Measurements from ENCODE around the gene PIN4. TPM values are rescaled to one million over a fixed set of nuclear protein-coding genes. Genes with fewer than 3 reads are reported as not detected.
"Not testable (repeated sequence)": the region's sequence is repeated elsewhere in the genome, so short reads cannot be mapped to it uniquely, and the experiment has no call there.

Gene PIN4
- total RNA-seq, 1 donor from 2014 or later, result 10.3 TPM

GRCh38 chrX:72203421-72203820, 21.9 kb downstream of the PIN4 start:
- Histone ChIP-seq H3K36me3 (ENCODE audit: control insufficient read depth, insufficient read depth, low read length) (no peaks in the 10 kb centered on the region), H3K4me3 (ENCODE audit: low read depth, low read length) (no peak overlapping the region), H3K27me3 (ENCODE audit: control insufficient read depth, insufficient read depth, low read length) (no peaks in the 10 kb centered on the region)
- TF ChIP-seq CTCF (IDR thresholded peaks at IDR 0.05; ENCODE audit: insufficient read depth, low read length, severe bottlenecking), result no peak
- DNase-seq (ENCODE audit: low read depth) (no peak), FAIRE-seq (peak; percentile 52)

- TF ChIP-seq CTCF (IDR thresholded peaks at IDR 0.05; ENCODE audit: insufficient read depth, low read length, severe bottlenecking), result no peak
- DNase-seq (ENCODE audit: low read depth), result no peak
- Histone ChIP-seq H3K27me3 (ENCODE audit: control insufficient read depth, insufficient read depth, low read length) (no peaks in the 10 kb centered on the region), H3K36me3 (ENCODE audit: control insufficient read depth, insufficient read depth, low read length) (no peaks in the 10 kb centered on the region), H3K4me3 (ENCODE audit: low read depth, low read length) (no peak overlapping the region)
- no peak for FAIRE-seq
Measured at GRCh38 chrX:72205706-72206105, 24.1 kb downstream of the PIN4 start.

- DNase-seq (ENCODE audit: low read depth) (no peak), FAIRE-seq (no peak)
- no peak overlapping the region for H3K4me3 ChIP-seq (ENCODE audit: low read depth, low read length)
- no peaks in the 10 kb centered on the region for H3K36me3 ChIP-seq (ENCODE audit: control insufficient read depth, insufficient read depth, low read length)
- no peaks in the 10 kb centered on the region for H3K27me3 ChIP-seq (ENCODE audit: control insufficient read depth, insufficient read depth, low read length)
- no peak for TF ChIP-seq CTCF (IDR thresholded peaks at IDR 0.05; ENCODE audit: insufficient read depth, low read length, severe bottlenecking)
Measured at GRCh38 chrX:72207366-72207765, 25.8 kb downstream of the PIN4 start.

GRCh38 chrX:72208126-72208800, 26.7 kb downstream of the PIN4 start:
- no peak for TF ChIP-seq CTCF (IDR thresholded peaks at IDR 0.05; ENCODE audit: insufficient read depth, low read length, severe bottlenecking)
- Histone ChIP-seq H3K36me3 (ENCODE audit: control insufficient read depth, insufficient read depth, low read length) (no peaks in the 10 kb centered on the region), H3K4me3 (ENCODE audit: low read depth, low read length) (no peak overlapping the region), H3K27me3 (ENCODE audit: control insufficient read depth, insufficient read depth, low read length) (no peaks in the 10 kb centered on the region)
- peak; percentile 23 for DNase-seq (ENCODE audit: low read depth)
- FAIRE-seq, result no peak

GRCh38 chrX:72216973-72217372, 35.4 kb downstream of the PIN4 start:
- H3K27me3 ChIP-seq (ENCODE audit: control insufficient read depth, insufficient read depth, low read length), result no peaks in the 10 kb centered on the region
- TF ChIP-seq CTCF (IDR thresholded peaks at IDR 0.05; ENCODE audit: insufficient read depth, low read length, severe bottlenecking), result no peak
- H3K4me3 ChIP-seq (ENCODE audit: low read depth, low read length), result no peak overlapping the region
- H3K36me3 ChIP-seq (ENCODE audit: control insufficient read depth, insufficient read depth, low read length), result no peaks in the 10 kb centered on the region
- no peak for FAIRE-seq
- DNase-seq (ENCODE audit: low read depth), result no peak

GRCh38 chrX:72220375-72220774, 38.8 kb downstream of the PIN4 start:
- H3K27me3 ChIP-seq (ENCODE audit: control insufficient read depth, insufficient read depth, low read length); H3K36me3 ChIP-seq (ENCODE audit: control insufficient read depth, insufficient read depth, low read length); H3K4me3 ChIP-seq (ENCODE audit: low read depth, low read length); DNase-seq (ENCODE audit: low read depth); FAIRE-seq: not testable (repeated sequence)

All from bronchial epithelial cell (primary cell).